NCI-H1105 (cell line): ENCODE measurements around the gene ASTN2.

Experiments
- DNase-seq: peaks from one replicate; lab custom pipeline; 2025; lab: John Stamatoyannopoulos, UW

Gene ASTN2

DNA sequence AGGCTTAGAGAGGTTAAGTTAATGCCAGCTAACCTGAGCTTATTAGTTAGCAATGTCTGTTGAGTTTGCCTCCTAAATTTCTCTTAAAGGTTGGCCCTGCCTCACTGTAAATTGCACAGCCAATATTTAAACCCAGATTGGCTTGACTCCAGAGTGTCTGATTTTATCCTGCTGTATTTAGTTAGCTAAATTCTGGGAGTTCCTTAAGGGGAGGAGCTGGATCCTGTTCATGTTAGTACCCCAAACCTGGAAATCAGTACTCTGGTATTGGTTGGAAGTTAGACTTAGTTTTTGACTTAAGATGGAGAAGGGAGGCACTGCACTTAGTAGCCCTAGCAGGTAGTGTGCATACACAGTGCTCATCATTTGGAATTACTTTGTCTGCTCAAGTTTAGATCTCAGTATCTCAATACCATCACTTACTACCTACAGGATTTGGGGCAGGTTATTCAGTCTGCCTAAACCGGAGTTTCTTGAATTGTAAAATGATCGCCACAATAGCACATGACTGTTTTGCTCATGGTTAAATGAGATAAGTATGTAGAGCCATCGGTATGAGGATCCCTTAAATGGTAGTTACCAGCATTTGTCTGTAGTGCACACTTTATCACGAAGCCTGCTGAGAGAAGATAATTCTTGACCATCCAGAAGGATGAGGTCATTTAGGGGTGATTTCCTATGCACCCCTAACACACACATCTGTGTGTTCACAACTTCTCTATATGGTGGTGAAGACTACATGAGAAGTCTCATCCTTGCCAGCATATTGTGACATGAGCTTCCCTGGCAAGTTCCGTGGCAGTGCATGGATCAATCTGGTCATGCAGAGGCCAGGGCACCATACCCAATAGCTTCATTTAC lies 992.5 kb downstream of the ASTN2 start:
- no peak for DNase-seq

DNA sequence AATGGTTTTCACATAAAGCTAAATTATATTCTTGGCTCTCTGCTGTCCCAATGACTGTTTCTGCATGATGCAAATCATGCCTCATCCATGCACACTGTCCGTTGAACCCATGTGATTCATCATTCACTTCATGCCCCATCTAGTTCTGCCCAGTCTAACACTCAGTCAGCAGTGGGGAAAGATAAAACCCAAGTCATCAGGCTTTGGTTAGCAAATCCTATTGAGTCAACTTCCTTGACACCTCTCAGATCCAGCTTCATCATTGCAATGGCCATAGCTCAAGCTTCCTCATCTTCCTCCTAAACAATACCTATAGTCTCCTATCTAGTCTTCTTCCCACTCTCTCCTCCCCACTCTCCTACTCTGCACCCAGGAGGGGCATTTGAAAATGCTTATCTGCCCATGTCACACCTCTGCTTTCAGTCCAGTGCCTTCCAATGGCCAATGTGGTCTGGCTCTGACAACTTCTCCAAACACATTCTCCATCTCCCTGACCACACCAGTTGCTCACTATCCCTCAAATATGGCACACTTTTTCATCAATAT lies 993.8 kb downstream of the ASTN2 start:
- no peak for DNase-seq

DNA sequence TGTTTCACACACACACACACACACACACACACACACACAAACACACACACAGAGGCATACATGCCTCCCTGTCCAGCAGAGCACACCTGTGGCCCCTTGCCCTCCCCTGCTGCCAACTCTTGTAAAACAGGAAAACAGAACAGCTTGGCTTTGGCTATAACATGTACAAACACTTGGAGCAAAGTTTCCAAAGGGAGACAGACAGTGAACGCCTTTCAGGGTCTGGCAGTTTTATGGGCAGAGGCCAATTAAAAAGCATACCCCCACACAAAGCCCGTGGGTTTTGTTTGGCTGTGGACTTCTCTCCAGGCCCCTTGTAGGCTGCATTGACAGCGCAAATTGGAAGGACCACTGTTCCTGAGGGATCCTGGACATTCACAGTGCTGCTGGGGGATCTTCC lies 995.7 kb downstream of the ASTN2 start:
- DNase-seq = no peak

DNA sequence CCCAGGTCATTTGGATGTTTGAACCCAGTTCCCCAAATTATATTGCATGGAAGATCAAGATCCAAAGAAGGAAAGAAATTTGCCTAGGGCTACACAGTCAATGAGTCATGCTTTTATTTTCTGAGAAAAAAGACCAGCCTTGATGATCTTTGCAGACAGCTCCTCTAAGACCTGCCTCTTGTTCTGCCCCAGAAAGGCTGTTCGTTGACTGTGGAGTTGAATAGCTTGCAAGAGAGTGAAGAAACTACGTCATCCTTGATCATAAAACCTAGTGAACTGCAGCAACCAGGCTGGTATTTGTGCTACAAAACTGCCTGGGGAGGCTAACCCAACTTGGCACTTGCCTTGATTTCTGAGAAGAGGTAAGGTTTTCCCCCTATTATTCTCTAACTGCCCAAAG lies 997.4 kb downstream of the ASTN2 start:
- DNase-seq = no peak

DNA sequence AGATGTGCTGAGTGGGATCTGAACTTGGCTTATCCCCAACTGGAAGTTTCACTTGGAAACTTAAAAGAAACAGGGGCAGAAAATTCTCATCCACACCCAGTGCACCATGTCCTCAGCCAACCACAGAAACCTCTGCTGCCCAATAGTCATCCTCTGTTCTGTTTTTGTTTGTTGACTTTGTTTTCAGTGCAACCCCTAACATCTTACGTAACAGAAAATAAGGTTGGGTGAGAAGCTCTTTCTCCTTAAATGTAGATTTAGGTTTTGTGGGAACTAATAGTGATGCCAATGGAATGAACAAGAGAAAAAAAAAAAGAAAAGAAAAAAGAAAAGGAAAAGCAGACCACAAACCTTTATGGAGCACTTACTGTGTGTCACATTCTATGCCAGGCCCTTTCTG lies 998.4 kb downstream of the ASTN2 start:
- no peak for DNase-seq

DNA sequence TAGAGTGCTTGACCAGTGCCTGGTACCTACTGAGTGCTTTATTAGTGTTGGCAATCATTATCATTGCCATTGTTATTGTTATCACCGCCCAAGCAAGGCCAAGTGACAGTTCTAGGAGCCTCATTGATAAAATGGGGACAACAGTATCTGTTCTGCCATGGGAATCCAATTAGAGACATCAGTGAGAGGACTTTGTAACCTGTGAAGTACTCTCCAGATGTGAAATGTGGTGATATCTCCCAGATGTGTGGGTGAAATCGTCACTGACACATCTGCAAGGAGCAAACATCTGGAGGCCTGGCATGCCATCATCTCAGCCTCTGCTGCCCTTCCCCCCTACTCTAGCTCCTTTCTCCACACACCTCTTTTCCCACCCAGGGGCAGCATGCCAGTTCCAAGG lies 1000.5 kb downstream of the ASTN2 start:
- DNase-seq = no peak

DNA sequence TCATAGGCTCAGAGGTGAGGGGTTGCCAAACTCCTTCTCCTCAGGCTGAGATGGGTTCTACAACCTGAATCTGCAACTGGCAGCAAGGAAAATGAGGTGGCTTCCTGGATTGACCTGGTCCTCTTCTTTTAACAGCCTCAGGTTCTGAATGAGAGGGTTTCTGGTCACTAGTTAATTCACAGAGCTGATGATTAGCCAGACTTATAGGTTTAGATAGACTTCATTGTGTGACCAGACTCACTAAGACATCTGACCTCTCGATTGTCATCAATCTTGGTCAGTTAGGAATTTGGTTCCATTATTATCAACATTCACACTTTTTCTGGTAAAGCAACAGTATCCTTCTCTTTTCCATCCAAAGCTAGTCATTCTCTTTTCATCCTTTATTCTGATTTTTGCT lies 1003.4 kb downstream of the ASTN2 start:
- no peak for DNase-seq

DNA sequence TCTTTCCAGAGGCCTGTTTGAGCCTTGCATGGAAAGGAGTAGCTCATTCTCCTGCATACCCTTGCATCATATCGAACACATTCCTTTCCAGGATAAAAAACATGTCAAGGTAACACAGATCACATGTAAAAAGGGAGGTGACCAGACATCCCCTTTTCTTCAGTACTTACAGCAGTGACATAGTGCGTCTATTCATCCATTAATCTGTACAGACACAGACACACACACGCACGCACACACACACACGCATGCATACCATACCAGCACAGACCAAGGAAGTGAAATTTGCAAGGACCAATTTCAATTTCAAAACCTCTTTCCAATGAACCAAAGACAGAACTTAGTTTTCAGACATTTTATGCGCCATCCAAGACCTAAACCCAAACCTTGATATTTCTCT lies 1005.2 kb downstream of the ASTN2 start:
- no peak for DNase-seq

DNA sequence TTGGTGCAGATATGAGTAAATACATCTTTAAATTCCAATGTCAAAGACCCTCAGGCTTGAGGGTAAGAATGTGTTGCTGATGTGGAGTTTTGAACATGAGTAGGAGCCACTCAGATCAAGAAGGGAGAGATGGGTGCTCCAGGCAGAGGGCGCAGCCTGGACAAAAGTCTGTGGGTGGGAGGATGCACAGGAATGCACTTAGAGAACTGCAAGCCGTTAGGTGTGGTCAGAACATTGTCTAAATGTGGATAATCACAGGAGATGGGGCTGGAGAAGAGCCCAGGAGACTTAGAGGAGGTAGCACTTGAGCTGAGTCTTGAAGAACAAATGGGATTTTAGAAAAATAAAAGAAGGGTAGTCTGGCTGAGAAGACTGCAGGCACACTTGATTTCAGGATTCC lies 1005.7 kb downstream of the ASTN2 start:
- no peak for DNase-seq

DNA sequence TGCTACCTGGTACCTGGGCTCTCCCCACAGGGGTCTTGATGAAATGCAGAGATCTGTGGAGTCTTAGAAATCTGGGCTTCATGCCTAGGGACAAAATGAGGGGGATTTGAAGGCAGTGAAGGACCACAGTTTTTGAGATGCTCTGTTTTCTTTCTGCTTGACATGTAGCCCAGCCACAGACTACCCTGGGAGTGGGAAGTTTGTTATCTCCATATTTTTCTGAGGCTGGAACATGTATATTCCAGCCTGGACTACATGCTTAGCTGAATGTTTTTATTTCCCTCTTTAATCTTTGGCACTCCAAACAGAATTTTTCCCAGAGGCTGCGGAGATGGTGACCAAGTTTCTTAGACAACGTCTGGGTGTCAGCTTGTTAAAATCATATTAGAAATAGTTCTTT lies 1008.4 kb downstream of the ASTN2 start:
- DNase-seq = no peak

DNA sequence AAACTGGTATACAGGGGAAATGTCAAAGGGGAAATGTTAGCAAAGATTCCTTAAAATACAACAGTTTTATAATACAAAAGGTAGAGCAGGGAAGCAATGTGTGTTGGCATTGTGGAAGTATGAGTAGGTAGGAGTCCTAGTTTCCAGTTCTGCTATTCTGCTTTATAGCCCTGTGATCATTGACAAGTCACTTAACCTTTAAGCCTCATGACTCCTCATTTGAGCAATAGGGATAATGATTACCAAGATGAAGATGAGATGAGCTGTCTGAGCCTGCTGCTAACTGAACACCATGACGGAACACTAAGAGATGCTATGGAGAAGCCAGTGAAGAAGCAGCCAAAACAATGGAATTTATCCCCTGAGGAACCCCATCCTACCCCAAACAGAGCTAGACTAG lies 1009.5 kb downstream of the ASTN2 start:
- no peak for DNase-seq

DNA sequence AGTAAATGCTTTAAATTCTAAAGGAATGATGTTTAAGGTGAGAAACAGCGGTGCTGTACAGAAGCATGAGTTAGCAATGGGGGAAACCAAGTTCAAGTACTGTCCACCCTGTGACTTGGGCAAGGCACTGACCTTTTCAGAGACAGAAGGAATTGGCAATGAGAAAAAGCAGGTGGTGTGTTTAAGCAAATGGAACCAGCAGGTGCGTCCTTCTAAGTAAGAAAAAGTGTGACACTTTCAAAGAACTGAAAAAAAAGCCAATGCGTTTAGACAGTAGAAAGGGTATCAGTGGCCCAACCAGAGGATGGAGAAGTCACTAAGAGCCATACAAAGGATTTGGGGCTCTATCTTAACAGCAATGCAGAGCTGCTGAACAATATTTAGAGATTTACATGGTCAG lies 1010.6 kb downstream of the ASTN2 start:
- no peak for DNase-seq

DNA sequence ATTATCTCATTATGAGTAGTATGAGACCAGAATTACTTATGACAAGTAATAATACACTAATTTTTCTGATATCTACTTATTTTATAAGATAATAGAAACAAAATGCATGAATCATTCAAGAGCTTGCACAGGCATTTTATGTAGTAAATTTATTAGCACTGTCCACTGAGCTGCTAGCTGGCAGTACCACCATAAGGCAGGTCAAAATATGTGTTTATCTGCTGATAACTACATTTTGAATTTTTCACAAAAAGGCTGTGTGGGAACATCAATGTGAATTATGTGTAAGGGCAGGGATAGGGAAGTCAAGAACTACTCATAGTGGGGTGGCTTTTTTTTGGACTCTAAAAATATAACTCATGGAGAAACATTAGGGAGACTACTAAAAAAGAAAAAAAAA lies 1011.7 kb downstream of the ASTN2 start:
- no peak for DNase-seq

DNA sequence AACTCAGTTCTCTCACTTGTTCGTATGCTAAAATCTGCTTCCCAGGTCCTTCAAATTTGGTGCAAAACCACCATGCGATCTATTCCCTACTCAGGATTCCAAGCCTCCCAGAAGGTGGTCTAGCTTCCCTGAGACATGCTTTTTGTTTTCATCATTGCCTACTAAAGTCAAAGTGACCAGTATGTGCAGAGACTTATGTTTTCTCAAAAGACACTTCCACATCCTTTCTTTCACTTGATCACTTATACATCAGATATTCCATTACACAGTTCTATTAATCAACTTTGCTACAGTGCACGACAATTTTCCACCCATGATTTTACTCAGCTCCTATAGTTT lies 1019.2 kb downstream of the ASTN2 start:
- no peak for DNase-seq

DNA sequence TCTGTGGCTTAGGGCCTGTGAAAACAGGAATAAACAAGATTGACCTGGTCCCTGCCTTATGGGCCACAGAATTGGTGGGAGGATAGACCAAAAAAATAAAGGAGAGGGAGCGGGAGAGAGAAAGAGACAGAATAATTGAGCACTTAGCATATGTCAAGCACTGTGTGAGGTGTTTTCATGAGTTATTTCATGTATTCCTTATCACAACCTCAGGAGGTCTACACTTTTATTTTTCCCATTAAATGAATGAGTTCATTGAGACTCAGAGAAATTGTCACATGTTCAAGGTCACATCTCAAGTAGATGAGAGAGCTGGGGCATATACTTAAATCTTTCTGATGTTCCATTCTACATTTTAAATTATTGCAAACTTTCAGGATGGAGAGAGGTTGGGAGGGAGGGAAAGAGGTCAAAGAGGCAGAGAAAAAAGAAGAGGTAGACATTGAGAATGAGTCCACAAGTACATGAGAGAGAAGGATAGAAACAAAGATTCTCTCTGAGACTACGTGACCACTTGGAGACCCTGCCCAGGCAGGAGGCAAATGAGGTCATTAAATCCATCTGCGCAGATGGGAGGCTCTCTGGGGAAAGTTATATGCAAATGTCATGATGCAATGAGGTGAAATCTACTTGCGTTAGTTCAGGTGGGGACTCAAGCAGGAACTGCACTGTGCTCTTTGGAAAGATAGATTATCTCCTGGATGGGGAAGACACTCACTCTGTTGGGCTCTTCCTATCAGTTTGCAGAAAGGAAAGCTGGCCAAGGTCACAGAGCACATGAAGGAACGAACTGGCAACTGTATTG lies 1019.8 kb downstream of the ASTN2 start:
- no peak for DNase-seq

DNA sequence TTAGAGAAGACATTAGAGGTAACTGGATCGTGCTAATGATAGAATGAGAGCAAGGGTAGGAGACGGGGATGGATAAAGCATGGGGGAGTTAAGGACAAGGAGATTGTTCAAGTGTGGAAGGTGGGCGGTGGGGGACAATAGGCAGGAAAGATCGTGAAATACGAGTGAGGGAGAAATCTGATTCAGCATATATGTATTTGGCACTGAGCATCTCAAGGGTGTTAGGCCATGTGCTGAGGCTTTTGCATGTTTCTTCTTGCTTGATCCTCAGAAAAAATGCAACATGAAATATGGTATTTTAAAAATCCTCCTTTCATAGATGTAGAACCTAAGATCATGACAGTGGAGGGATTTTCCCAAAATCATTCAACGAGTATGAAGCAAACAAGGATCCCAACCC lies 1020.8 kb downstream of the ASTN2 start:
- no peak for DNase-seq

DNA sequence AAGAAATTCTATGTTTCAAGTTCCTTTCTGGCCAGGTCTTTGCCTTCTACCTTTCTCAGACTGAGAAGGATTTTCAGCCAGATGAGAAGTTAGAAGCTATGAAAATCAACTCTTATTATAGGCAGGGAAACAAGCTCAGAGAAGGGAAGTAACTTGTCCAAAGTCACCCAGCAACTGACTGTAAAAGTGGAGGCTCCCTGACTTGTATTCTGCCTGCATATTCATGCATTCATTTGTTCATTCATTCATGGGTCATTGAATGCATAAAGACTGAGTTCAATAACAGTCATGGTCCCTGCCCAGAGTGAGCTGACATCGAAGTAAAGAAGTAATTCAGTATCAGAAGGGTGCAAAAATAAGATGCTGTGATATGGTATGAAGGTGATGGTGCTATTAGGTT lies 1021.7 kb downstream of the ASTN2 start:
- no peak for DNase-seq

DNA sequence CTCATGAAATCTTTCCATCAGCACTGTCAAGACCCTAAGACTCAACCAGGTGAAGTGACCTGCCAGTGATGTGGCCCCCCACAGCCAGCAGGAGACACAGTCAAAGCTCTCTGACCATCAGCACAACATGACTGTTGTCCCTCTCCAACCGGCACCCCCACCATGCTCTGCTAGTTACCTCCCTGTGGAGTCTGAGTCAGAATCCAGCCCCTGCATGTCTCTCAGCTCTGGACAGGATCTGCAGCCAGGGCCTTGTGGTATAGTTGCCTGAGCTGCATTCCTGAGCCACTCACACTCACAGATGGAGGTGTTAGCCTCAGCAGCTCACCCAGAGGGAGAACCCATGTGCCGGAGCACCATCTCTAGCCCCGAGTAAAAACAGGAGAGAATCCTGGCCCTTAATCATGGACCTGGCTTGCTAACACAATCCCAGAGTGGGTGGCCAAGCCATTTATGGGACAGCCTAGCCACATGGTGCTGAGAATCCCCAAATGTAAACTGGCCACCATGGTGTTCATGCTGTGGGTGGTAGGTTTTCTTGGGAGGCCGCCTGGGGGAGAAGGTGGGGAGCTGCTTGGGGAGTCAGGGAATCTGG lies 1023.5 kb downstream of the ASTN2 start:
- DNase-seq = no peak

DNA sequence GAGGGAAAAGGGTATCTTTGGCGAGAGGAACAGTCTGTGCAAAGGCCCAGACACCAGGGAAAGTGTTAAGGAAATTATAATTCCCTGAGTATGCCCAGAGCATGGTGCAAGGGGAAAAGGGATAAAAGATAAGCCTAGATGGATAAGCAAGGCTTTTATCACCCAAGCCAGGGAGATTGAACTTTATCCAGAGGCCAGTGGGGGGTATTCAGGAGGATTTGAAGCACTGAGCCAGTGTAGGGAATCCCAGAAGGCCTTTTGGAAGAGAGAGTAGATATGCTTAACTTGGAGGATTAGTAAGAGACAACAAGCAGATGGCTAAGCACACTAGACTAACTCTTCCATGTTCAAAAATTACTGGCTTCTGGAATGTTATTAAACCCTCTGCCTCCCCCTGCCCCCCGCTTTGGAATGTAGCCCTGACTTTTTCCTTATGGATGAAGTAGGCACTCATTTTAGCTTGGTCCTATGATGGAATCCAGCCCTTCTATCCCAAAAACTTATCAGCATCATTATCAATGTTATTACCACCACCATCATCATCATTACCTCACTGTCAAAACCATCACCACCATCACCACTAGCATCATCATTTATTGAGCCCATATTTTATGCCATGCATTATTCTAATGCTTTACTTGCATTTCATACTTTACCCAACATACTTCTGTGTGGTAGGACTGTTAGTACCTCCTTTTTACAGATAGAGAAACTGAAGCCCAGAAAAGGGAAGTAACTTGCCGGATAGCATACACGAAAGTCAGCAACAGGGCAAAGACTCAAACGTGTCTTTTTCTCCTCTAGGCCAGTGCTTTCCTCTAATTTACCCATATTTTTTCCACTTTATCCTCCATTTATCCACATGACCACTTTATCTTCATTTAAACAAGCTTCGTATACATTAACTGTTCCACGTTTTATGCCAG lies 1024.3 kb downstream of the ASTN2 start:
- no peak for DNase-seq

DNA sequence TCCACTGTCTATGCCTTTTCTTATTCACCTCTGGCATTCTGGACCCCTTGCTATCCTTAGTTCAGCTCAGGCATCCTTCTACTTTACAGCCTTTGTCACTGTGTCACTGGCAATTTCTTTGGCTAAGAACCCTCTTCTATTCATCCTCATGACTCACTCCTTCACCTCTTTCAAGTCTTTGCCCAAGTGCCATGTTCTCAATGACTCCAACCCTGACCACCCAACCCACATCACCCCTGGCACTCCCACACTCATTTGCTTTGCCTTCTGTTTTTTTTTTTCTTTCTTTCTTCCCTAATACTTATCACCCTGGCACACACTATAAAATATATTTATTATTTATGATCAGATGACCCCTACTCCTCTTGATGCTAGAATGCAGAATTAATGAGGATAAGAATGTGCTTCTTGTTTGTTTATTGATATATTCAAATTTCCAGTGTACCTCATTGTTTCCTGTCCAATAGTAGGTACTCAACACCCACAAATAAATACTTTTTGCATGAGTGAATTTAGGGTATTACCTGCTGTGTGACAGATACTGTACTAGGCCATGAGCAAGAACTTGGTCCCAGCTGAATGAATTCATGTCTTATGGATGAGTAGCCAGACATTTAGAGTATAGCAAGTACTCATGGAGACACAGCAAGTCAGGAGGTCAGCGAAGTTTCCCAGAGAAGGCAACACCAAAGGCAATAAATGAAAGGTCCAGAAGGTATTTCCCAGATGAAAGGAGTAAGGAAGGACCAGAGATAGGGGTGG lies 1025.1 kb downstream of the ASTN2 start:
- no peak for DNase-seq
